Glomerular visceral epithelial cell (primary cell): ENCODE results near the gene NMT1.
"Not testable (repeated sequence)": the region's sequence is repeated elsewhere in the genome, so short reads cannot be mapped to it uniquely, and the experiment has no call there.

Experiments
- DNase-seq: peaks from one replicate; pipeline ENCODE4 v3.0.0-alpha.2; 2016; ENCODE audit errors: extremely low spot score

Gene NMT1

GRCh38 chr17:45036691-45037090, 24.4 kb upstream of the NMT1 start:
- no peak for DNase-seq

GRCh38 chr17:45038728-45039634, 22.1 kb upstream of the NMT1 start:
- no peak for DNase-seq

GRCh38 chr17:45040459-45040858, 20.7 kb upstream of the NMT1 start:
- no peak for DNase-seq

- no peak for DNase-seq
Observed at GRCh38 chr17:45042346-45043120, 18.6 kb upstream of the NMT1 start.

- DNase-seq = no peak
Observed at GRCh38 chr17:45043813-45044540, 17.1 kb upstream of the NMT1 start.

GRCh38 chr17:45046537-45047125, 14.5 kb upstream of the NMT1 start:
- peak; percentile 44 for DNase-seq

GRCh38 chr17:45048795-45049563, 12.1 kb upstream of the NMT1 start:
- no peak for DNase-seq

- peak; percentile 37 for DNase-seq
Observed at GRCh38 chr17:45050481-45051059, 10.5 kb upstream of the NMT1 start.

- DNase-seq = peak; percentile 98
Observed at GRCh38 chr17:45051060-45051719, 9.9 kb upstream of the NMT1 start, which contains the start of gene DCAKD. Gene DCAKD, minus strand, starts transcription at chr17:45051632. Its CDS starts 16,747 bp downstream, at chr17:45034885.

GRCh38 chr17:45051720-45052051, 9.4 kb upstream of the NMT1 start:
- not testable (repeated sequence) for DNase-seq

- peak; percentile 29 for DNase-seq
Observed at GRCh38 chr17:45052052-45052772, 8.9 kb upstream of the NMT1 start.

GRCh38 chr17:45060382-45060796, 728 bp upstream of the NMT1 start:
- DNase-seq = no peak

GRCh38 chr17:45061606-45062205, 589 bp downstream of the NMT1 start:
- DNase-seq = no peak

- no peak for DNase-seq
Observed at GRCh38 chr17:45063198-45063597, 2.1 kb downstream of the NMT1 start.

- no peak for DNase-seq
Observed at GRCh38 chr17:45067637-45068036, 6.5 kb downstream of the NMT1 start.

- DNase-seq = no peak
Observed at GRCh38 chr17:45070001-45070400, 8.9 kb downstream of the NMT1 start.

GRCh38 chr17:45070809-45071208, 9.7 kb downstream of the NMT1 start:
- DNase-seq = no peak

GRCh38 chr17:45073414-45074070, 12.4 kb downstream of the NMT1 start:
- DNase-seq = no peak
